Epithelial cell of prostate (primary cell): ENCODE results near the gene RUSC2.
"Not testable (repeated sequence)": the region's sequence is repeated elsewhere in the genome, so short reads cannot be mapped to it uniquely, and the experiment has no call there.

Source experiments
- DNase-seq: peaks from one replicate; pipeline ENCODE4 v3.0.0-alpha.2; 2011; ENCODE audit warnings: low read depth, low spot score
- H3K27ac ChIP-seq: fragments of 450-650 bp; 2 replicates; pipeline ENCODE4 v1.5.1; 2017; ENCODE audit warnings: mild to moderate bottlenecking

The RUSC2 gene

GRCh38 chr9:35489313-35490154 lies at the start of gene RUSC2:
TSS of gene RUSC2 (plus strand) at chr9:35490111. CDS start at chr9:35546522, 56,411 bp downstream.
- DNase-seq, result peak; percentile 39
- H3K27ac ChIP-seq, result peak within 1 kb of the TSS; percentile 86

GRCh38 chr9:35446012-35446411 lies 43.9 kb upstream of the RUSC2 start:
- DNase-seq, result no peak
- no peak overlapping the region for H3K27ac ChIP-seq

- no peak for DNase-seq
Measured at GRCh38 chr9:35448496-35448895, 41.4 kb upstream of the RUSC2 start.

GRCh38 chr9:35452481-35452880 lies 37.4 kb upstream of the RUSC2 start:
- H3K27ac ChIP-seq, result no peak overlapping the region
- no peak for DNase-seq

More at GRCh38 chr9:35448496-35448895, 41.4 kb upstream of the RUSC2 start:
- no peak overlapping the region for H3K27ac ChIP-seq

- H3K27ac ChIP-seq, result no peak overlapping the region
- DNase-seq, result no peak
Measured at GRCh38 chr9:35453786-35454185, 36.1 kb upstream of the RUSC2 start.

- H3K27ac ChIP-seq, result no peak overlapping the region
- DNase-seq, result no peak
Measured at GRCh38 chr9:35464141-35465025, 25.5 kb upstream of the RUSC2 start.

GRCh38 chr9:35470340-35470739 lies 19.6 kb upstream of the RUSC2 start:
- H3K27ac ChIP-seq, result peak overlapping the region; percentile 11

GRCh38 chr9:35470894-35471293 lies 19.0 kb upstream of the RUSC2 start:
- H3K27ac ChIP-seq, result peak overlapping the region; percentile 11
- DNase-seq, result peak; percentile 65

More at GRCh38 chr9:35470340-35470739, 19.6 kb upstream of the RUSC2 start:
- DNase-seq, result no peak

GRCh38 chr9:35476596-35476995 lies 13.3 kb upstream of the RUSC2 start:
- H3K27ac ChIP-seq, result no peak overlapping the region
- DNase-seq, result no peak

GRCh38 chr9:35477211-35477855 lies 12.6 kb upstream of the RUSC2 start:
- not testable (repeated sequence) for H3K27ac ChIP-seq
- peak; percentile 43 for DNase-seq

GRCh38 chr9:35478871-35479270 lies 11.0 kb upstream of the RUSC2 start:
- no peak overlapping the region for H3K27ac ChIP-seq
- no peak for DNase-seq

GRCh38 chr9:35481347-35481975 lies 8.4 kb upstream of the RUSC2 start:
- no peak overlapping the region for H3K27ac ChIP-seq
- DNase-seq, result no peak

- H3K27ac ChIP-seq, result no peak overlapping the region
- no peak for DNase-seq
Measured at GRCh38 chr9:35482071-35482470, 7.8 kb upstream of the RUSC2 start.

- no peak overlapping the region for H3K27ac ChIP-seq
- no peak for DNase-seq
Measured at GRCh38 chr9:35484406-35484805, 5.5 kb upstream of the RUSC2 start.

GRCh38 chr9:35487081-35487480 lies 2.8 kb upstream of the RUSC2 start:
- H3K27ac ChIP-seq, result no peak overlapping the region
- DNase-seq, result no peak

- no peak for DNase-seq
- H3K27ac ChIP-seq, result no peak overlapping the region
Measured at GRCh38 chr9:35488021-35488420, 1.9 kb upstream of the RUSC2 start.

- no peak for DNase-seq
- peak overlapping the region; percentile 86 for H3K27ac ChIP-seq
Measured at GRCh38 chr9:35488566-35489312, 1.2 kb upstream of the RUSC2 start.

- peak overlapping the region; percentile 86 for H3K27ac ChIP-seq
- DNase-seq, result no peak
Measured at GRCh38 chr9:35490155-35490909, 421 bp downstream of the RUSC2 start.
